B cell (primary cell): Measurements from ENCODE around the gene PTGES3.

Experiments used
- EZH2 ChIP-seq: IDR thresholded peaks from 2 replicates; pipeline ENCODE4 v1.6.1; 2012; ENCODE audit warnings: borderline replicate concordance, low read depth, mild to moderate bottlenecking, moderate library complexity, low read length; ENCODE audit not compliant: insufficient read depth, poor library complexity, severe bottlenecking
- TF ChIP-seq, protein P1 (sequence below): fragments of 200-600 bp; IDR thresholded peaks from one replicate; pipeline ENCODE4 v1.8.0; 2022; ENCODE audit warnings: antibody characterized with exemption, mild to moderate bottlenecking

- TF ChIP-seq, protein P1, sequence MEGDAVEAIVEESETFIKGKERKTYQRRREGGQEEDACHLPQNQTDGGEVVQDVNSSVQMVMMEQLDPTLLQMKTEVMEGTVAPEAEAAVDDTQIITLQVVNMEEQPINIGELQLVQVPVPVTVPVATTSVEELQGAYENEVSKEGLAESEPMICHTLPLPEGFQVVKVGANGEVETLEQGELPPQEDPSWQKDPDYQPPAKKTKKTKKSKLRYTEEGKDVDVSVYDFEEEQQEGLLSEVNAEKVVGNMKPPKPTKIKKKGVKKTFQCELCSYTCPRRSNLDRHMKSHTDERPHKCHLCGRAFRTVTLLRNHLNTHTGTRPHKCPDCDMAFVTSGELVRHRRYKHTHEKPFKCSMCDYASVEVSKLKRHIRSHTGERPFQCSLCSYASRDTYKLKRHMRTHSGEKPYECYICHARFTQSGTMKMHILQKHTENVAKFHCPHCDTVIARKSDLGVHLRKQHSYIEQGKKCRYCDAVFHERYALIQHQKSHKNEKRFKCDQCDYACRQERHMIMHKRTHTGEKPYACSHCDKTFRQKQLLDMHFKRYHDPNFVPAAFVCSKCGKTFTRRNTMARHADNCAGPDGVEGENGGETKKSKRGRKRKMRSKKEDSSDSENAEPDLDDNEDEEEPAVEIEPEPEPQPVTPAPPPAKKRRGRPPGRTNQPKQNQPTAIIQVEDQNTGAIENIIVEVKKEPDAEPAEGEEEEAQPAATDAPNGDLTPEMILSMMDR, result no peak
- TF ChIP-seq EZH2, result no peak
Observed at GRCh38 chr12:56687223-56688128, 608 bp downstream of the PTGES3 start.
